GM21360 (cell line): ENCODE measurements around the gene CACNA1C.

ENCODE experiments used
- ATAC-seq: cut with Tn5 transposase; IDR thresholded peaks from one replicate; pipeline ENCODE4 v1.9.1; 2021; ENCODE audit warnings: mild to moderate bottlenecking, moderate library complexity; ENCODE audit not compliant: unreplicated experiment

The CACNA1C gene

DNA sequence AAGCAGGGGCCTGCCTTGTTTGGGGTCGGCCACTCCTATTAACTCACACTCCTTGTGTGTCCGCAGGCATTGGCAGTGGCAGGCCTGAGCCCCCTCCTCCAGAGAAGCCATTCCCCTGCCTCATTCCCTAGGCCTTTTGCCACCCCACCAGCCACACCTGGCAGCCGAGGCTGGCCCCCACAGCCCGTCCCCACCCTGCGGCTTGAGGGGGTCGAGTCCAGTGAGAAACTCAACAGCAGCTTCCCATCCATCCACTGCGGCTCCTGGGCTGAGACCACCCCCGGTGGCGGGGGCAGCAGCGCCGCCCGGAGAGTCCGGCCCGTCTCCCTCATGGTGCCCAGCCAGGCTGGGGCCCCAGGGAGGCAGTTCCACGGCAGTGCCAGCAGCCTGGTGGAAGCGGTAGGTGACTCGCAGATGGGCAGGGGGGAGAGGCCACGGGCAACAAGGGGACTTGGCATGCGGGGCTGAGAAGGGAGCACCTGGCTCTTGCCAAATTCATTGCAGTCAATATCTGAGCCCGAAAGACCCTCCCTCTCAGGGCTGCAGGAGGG lies 635.7 kb downstream of the CACNA1C start:
- ATAC-seq = no peak

DNA sequence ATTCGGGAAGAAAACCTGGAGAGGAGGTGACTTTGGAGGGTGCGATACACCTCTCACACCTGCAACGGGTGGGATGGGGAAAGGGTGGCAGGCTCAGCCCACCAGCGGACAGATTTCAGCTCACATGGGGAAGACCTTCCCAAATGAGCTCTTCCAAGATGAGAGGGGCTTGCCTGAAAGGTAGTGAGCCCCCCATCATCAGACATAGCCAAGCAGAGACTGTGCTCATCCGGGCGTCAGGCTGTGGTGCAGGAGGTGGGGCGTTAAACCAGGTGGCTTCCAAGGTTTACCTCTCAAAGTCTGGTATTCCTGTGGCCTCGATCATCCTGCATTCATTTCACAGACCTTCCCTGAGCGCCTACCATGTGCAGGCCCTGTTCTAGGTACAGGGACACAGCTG lies 636.6 kb downstream of the CACNA1C start:
- ATAC-seq = no peak

DNA sequence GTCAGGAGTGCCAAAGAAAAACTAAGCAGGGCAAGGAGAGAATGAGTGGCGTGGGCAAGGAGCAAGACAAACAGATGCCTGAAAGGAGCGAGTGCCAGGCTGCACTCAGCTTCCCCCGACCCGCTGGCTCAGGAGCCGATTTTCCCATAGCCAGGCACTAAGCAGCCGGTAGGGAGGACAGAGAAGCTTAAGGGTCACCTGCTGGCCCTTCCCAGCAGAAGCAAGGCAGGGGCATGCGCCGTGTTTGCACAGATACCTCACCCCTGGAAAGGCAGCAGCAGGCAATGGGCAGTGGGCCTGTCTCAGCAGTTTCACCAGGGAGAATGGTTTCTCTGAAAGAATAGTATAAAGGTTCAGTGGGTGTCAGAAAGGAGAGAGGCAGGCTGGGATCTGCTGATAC lies 637.1 kb downstream of the CACNA1C start:
- ATAC-seq = no peak

DNA sequence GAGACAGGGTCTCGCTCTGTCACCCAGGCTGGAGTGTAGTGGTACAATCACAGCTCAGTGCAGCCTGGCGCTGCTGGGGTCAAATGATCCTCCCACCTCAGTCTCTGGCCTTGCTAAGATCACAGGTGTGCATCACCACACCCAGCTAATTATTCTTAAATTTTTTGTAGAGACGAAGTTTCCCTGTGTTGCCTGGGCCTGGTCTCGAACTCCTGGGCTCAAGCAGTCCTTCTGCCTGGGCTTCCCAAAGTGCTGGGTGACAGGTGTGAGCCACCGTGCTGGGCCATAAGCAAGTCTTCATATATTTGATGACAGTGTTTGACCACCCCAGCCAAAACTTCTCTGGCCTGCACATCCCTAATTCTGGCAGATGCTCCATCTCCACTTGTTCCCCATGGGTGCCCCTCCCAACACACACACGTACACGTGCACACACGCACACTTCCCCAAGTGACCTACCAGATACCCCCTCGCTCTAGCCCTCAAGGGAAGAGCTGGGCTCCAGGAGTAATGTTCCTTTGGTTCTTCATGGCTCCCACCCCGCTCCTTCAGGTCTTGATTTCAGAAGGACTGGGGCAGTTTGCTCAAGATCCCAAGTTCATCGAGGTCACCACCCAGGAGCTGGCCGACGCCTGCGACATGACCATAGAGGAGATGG lies 637.7 kb downstream of the CACNA1C start:
- ATAC-seq = no peak

DNA sequence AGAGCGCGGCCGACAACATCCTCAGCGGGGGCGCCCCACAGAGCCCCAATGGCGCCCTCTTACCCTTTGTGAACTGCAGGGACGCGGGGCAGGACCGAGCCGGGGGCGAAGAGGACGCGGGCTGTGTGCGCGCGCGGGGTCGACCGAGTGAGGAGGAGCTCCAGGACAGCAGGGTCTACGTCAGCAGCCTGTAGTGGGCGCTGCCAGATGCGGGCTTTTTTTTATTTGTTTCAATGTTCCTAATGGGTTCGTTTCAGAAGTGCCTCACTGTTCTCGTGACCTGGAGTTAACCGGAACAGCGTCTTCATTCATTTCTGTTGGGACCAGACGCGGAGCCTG lies 638.2 kb downstream of the CACNA1C start:
- ATAC-seq = no peak

DNA sequence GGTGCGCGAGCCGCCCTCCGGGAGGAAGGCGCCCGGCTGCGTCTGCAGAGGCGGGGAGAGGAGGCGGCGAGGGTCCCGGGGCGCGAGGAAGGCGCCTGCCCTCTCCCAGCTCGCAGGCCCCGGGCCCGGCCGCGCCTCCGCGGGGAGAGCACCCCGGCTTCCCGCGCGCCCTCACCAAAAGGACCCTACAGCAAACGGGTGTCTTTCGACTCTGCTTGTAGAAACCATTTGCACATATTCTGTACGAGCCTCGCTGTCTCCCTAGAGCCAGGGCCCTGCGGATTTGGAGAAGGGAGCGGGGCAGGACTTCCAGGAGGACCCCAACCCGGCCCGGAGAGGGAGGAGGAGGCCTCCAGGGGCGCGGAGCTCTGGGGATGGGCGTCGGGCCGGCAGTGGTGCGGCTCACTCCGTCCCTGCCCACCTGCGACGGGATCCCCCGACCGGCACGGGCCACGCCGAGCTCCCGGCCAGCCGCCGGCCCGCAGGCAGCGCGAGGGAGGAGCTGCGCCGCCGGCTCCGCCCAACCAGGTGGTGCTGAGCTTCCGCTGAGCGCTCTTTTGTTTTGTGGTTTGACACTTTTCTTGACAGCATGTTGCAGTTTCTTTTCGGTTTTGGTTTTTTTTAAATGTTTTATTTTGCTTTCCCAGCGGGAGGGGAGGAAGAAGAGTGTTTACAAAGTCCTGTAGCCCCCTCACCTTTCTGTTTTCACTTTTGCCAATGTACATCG lies 638.7 kb downstream of the CACNA1C start:
- ATAC-seq = peak; percentile 54

DNA sequence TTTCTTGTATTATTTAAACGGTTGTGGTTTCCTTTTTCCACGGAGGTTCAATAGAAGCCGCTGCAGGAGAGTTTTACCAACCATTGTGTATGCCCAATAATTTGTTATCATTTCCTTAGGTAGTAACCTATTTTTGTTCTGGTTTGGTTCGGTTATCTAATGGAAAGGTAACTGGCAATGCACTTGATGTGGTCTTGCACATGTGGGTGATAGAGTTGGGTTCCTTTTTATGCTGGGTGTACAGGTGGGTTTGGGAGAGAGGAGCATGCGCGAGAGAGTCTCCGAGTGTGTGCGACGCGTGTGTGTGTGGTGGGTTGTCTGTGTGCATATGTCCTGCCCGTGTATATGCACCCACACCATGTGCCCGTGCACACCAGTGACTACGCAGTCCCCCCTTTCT lies 639.3 kb downstream of the CACNA1C start:
- ATAC-seq = no peak

DNA sequence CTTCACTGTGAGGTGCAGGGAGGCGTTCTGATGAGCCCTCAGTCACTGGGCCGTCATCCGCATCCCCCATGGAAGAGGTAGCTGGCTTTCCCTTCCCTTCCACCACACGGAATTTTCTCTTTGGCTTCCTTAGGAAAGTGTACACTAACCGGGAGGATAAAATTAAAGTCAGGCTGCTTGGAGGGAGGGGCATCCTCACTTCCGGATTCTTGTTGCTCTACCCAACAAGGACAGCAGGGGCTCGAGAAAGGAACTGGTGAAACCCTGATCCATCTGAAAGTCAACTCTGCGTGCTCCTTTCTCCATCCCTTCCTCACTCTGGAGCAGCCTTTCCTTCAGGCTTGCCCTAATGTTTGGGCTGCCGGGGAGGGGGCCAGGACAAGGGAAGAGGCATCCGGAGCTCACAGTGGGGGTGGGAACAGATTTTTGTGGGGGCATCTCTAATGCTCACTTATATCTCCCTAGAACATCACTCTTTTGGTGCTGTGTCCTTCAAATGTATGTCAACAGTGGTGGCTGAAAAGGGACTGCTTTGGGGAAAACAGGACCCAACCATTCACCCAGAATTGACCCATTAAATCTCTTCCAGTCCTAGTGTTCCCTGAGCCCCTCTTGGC lies 640.6 kb downstream of the CACNA1C start:
- ATAC-seq = no peak

DNA sequence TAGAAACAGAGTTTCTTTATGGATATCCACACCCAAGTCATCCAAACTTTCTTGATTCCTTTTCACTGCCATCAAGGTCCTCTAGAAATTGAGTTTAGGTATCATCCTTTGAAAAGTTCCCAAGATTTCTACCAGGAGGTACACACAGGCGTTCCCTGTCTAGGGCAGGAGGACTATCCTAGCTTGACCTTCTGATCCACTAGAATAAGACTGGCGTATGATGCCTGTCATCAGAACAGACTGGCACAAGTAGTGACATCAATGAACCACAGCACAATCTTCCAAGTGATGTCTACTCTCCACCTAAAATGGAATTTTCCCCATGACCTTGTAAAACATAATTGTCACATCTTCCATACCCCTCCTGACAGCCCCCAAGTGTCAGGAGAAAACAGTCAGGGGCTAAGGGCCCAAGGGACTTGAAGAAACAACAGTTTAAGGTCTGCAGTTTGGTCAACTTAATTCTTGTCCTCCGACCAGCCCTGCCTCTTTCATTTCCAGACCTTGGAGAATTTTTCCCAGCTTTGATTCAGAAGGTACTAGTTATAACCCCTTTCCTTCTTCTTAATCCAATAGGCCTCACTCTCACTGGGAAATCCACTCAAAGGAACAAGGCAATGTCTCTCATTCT lies 641.3 kb downstream of the CACNA1C start:
- ATAC-seq = no peak

DNA sequence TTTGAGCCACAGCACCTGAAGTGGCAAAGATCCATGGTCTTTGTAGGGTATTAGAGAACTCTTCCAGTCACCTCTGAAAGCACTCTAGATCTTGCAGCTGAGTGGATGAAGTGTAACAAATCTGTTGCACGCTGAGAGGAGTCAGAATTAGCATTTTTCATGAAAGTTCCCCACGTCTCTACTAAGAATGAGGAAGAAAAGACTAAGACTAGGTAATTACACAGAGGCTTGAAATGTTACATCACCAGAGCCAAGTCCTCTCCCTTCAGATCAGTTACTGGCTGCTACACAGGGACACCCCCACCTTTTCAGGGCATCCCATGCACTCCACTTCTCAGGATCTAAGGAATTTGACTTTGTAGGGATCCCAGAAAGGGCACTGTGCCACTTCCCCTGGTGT lies 643.3 kb downstream of the CACNA1C start:
- no peak for ATAC-seq

DNA sequence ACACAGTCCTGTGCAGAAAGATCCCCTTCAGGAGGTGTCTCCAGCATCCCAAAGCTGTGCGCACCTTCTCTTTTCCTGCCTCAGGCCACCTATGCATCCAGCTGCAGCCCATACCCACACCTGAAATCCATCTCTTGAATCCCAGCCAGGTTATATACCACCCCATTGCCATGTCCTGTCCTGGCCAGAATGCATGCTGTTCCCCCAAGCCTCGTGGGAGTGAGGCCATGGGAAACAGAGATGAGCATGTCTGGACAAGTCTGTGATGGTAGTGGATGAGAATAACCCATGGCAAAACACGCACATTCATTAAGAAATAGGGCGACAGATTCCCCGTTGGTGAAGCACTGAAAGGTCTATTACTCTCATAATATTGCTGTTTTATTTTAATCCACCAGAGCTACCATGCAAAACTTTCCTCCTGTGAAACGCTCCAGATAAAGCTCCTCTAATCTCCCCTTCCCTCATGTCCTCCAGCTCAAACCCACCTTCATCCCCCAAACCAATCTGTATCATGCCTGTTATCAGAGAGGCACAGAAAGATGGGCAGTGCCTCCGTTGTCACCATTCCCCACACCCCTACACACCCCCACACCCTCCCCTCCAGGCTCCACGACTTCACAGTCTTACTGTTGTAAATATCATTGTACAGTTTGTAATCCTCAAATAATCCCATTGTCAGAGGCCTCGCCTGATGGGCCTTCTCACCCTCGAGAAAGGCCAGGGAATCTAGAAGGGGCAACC lies 644.4 kb downstream of the CACNA1C start:
- ATAC-seq = no peak

DNA sequence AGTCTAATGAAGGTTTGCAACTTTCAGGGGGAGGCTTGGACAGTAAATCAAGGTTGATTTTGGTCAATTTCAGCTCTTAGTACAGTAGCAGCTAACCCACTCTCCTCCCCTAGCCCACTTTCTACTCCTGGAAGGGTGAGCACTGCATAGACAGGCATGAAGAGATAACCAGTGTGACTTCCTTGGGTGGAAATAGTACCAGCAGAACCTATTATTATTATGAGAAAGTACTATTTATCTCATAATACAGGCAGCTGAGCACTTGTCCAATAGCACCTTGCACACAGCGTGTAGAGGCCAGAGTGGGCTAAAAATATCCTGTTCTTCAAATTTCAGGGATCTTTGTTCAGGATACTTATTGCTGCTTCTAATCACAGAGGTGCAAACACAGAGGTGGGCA lies 645.8 kb downstream of the CACNA1C start:
- no peak for ATAC-seq

DNA sequence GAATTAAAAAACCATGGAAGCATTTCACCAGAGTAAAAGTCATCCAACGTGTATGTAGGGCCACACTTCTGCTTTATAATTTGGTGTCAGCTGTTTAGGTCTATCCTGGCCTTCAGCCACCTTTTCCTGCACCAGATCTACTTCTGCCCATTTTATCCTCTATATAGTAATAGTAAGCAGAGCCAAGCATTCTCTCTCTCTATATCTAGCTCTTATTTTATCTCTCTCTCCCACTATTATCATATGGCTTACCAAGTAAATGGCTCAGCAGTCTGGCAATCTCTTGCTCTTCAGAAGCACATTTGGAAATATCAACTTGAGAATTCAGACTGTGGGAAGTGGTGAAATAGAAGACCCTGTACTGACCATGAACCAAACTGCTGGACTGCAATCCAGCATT lies 657.9 kb downstream of the CACNA1C start:
- no peak for ATAC-seq

DNA sequence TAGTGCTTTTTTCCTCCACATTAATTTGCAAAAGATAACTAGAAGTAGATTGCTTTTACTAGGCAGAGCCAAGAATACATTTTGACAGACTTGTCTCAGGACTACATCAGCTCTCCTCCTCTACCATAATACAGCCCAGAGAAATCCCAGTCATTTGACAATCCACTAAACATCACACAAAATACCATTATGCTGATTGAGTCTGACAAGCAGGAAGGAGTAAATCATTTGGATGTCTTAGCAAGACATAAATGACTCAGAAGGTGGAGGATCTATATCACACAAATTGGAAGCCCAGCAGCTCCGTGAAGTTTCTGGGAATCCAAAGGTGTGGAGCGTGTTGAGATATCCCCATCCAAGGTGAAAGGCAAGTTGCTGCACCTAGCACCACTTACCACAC lies 666.6 kb downstream of the CACNA1C start:
- no peak for ATAC-seq

DNA sequence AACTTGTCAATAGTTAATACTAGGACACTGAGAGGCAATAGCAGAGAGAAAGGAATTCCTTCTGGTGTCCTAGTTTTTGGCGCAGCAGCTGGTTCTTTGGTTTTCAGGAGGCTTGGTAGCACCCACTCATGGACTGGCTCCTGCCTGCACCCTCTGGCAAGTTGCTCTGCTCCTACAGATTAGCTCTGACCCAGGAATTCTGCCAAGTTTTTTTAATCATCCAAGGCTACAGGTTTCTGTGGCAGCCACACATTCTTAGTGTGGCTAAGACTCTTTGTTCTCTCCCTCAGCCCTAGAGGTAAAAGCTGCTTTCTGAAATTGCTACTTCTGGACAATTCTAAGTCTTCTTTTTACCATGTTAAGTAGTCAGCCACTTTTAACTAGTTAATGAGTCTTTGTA lies 670.0 kb downstream of the CACNA1C start:
- ATAC-seq = no peak

DNA sequence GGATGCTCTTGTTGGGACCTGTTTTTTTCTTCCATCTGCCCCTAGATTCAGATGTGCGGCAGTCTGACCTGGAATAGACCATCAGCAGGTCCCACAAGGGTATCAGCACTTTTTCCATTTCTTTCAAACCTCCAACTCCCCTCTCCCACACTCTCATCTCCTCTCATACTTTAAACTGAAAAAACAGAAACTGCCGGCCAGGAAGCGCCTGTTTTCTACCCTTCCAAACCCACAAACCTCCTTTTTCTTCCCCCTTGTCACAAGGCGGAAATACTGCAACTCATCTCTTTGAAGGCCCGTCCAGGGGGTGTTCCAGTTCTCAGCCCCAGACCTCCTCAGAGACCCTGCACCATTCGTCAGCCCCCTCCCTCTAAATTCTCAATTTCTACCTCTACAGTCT lies 679.5 kb downstream of the CACNA1C start:
- no peak for ATAC-seq

DNA sequence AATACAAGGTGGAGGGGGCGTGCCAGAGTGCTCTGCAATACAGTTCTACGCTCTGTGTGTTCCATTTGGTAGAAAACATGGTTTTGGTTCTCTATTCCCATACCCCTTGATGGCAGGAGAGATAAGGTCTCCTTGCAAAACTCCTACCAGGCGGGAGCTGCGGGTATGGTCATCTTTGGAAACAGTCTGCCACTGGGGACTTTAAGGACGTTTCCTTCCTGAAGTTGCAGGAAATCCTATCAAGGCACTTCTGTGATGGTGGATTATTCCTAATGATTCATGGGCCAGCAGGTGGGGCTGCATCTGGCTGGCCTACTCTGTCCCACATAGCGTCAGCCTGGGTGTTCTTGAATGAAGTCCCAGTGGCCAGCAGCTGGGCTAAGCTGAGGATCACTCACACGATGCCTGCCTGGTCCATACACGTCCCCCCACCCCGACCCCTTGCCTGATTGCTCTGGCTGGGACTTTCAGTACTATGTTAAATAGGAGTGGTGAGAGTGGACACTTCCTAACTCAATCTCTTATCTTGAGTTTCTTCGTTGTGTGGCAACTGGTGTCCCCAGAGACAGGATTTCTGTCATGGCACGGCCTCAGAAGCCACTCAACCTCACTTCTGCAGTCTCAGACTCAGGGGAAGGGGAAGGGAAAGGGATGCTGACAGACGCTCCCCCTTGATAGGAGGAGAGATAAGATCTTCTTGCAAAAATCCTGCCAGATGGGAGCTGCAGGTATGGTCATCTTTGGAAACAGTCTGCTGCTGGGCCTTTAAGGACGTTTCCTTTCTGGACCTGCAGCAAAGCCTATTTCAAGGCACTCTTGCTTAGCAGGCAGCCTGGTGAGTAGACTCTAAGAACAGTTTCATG lies 680.9 kb downstream of the CACNA1C start:
- ATAC-seq = no peak

DNA sequence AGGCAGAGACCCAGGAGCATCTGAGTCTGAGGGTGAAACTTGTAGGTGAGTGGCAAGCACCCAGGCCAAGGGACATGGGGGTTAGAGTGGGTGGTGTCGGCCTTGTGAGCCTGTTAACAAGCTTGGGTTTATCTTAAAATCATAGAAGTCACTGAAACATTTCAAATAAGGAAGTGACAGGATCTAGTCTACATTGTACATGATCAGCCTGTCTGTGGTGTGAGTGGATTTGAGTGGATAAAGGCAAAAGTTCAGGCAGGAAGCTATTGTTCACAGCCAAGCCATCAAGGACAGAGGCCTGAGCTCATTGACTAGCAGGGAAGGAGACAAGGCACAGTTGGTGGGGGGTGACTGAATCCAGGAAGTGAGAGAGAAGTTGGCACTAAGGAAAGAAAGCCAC lies 682.6 kb downstream of the CACNA1C start:
- ATAC-seq = no peak

DNA sequence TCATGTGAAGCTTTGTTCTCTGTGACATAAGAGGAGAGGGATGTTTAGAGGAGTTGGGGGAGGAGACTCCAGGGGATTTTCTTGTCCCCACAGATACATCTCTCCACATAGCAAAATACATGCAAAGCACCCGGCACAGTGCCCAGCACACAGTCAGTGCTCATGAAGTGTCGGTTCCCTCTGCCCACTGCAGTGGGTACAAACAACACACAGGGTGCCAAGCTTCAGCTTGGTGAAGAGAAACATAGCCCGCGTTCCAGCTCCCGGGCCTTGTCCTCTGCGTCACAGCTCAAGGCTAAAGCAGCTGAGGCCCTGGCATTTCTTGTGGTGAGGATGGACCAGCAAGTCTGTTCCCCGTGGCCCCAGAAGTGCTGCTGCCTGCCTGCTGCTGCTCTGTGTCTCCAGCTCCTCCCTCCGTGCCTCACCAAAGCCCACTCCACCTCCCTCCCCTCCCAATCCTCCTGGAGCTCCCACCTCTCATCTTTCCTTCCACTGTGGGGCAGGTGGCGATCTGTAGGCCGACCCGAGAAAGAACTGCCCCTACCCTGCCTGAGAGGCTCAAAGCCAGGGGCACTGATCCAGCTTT lies 685.0 kb downstream of the CACNA1C start:
- no peak for ATAC-seq

DNA sequence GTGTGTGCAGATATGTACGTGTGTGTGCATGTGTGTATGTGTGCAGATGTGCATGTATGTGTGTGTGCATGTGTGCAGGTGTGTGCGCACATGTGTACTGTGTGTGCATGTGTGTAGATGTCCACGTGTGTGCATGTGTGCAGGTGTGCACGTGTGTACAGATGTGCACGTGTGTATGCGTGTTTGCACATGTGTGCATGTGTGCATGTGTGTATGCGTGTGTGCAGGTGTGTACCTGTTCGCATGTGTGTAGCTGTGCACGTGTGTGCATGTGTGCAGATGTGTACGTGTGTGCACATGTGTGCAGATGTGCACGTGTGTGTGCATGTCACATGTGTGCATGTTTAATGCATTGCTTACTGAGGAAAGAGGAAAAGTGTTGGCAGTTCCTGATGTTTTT lies 686.3 kb downstream of the CACNA1C start:
- ATAC-seq = no peak
